Heart left ventricle (tissue), 16 donors: ENCODE data around the gene PER2. TPM values are rescaled to one million over a fixed set of nuclear protein-coding genes. Genes with fewer than 3 reads are reported as not detected.

Experiments used
- ATAC-seq, 4 donors: fragments of 200-7000 bp; cut with Tn5 transposase; one replicate each; pipeline ENCODE4 v1.9.1; 2020 to 2022; ENCODE audit warnings: moderate library complexity in 4 of 4, mild to moderate bottlenecking in 3 of 4, moderate number of reproducible peaks in 1 of 4
- DNase-seq, 5 donors: peaks; one replicate each; pipeline ENCODE4 v3.0.0-alpha.2; 2020
- H3K27ac ChIP-seq, 12 donors: fragments of 200-600 bp; sonication (generic) in 4 of 12; one replicate each; pipeline versions ENCODE4 v1.5.0 to v1.8.0; 2016 to 2022; ENCODE audit warnings: mild to moderate bottlenecking in 2 of 12
- H3K27me3 ChIP-seq, 9 donors: fragments of 200-600 bp; sonication (generic) in 2 of 9; one replicate each; pipeline versions ENCODE4 v1.5.1 to v1.8.0; 2016 to 2022; ENCODE audit warnings: mild to moderate bottlenecking in 3 of 9
- H3K36me3 ChIP-seq, 9 donors: fragments of 200-600 bp; sonication (generic) in 2 of 9; one replicate each; pipeline versions ENCODE4 v1.5.0 to v1.8.0; 2018 to 2022; ENCODE audit warnings: mild to moderate bottlenecking in 2 of 9
- H3K4me1 ChIP-seq, 12 donors: fragments of 200-600 bp; sonication (generic) in 4 of 12; one replicate each; pipeline versions ENCODE4 v1.5.0 to v1.8.0; 2016 to 2022; ENCODE audit warnings: mild to moderate bottlenecking in 3 of 12
- H3K4me3 ChIP-seq, 12 donors: fragments of 200-600 bp; sonication (generic) in 4 of 12; one replicate each; pipeline versions ENCODE4 v1.5.0 to v1.8.0; 2017 to 2022; ENCODE audit warnings: mild to moderate bottlenecking in 9 of 12, moderate library complexity in 4 of 12
- H3K9me3 ChIP-seq, 12 donors: fragments of 200-600 bp; sonication (generic) in 4 of 12; one replicate each; pipeline versions ENCODE4 v1.5.0 to v1.8.0; 2016 to 2022; ENCODE audit warnings: mild to moderate bottlenecking in 1 of 12
- POLR2A ChIP-seq, 2 donors: fragments of 450-650 bp; IDR thresholded peaks; one replicate each; pipeline ENCODE4 v1.6.1; 2017; ENCODE audit warnings: antibody characterized with exemption in 2 of 2, mild to moderate bottlenecking in 2 of 2, moderate library complexity in 2 of 2
- WGBS, 4 donors: extraction: QIAGEN DNeasy Blood & Tissue Kit in 2 of 4; methylation state at CpG; one replicate each; pipeline versions ENCODE4 v1.1.5 to v1.1.7; 2013 to 2018; 5-methylcytosine and 5-hydroxymethylcytosine counted together
- intact Hi-C, 10 donors: fragments of 100-400 bp; cut with DNase I; formaldehyde crosslinking; loops; one replicate each; pipeline versions ENCODE4 v1.11.1 to v1.14.2; 2022
- polyA plus RNA-seq, 2 donors: library from polyadenylated mRNA; stranded (reverse); fragments of 200-250 nt; gene quantifications; one replicate each; pipeline ENCODE4 v1.2.3, GENCODE V29; 2013
- total RNA-seq, 9 donors: library from RNA; depleted of rRNA in 2 of 9; stranded (reverse); fragments of >200 nt in 2 of 9; fragmentation: NEBNext Ultra II Directional in 3 of 9; extraction: Animal tissue kit (Norgen Biotek cat#: 25700) in 3 of 9; gene quantifications; one replicate each; pipeline versions ENCODE4 v1.1.0 to v1.2.4, GENCODE V29; 2016 to 2023
- TF ChIP-seq, protein P1 (sequence below), 12 donors: fragments of 200-600 bp; sonication (generic) in 4 of 12; IDR thresholded peaks; one replicate each; pipeline versions ENCODE4 v1.5.0 to v1.8.0; 2018 to 2022; ENCODE audit warnings: antibody characterized with exemption in 12 of 12, mild to moderate bottlenecking in 5 of 12
- donor health status: ischemic (EF 13 %, LVEDD 7.1; RV severe dilation, severe dysfunction).
- donor health status: healthy with polysubstance abuse.
- donor health status: DM: no; HTN: yes; CAD: no.
- donor health status: DM: no; HTN: no; CAD: no.
- donor health status: ischemic (EF 25% LVEDD 6.9; RV normal size, moderate dysfunction).
- donor health status: ischemic (EF 25% LVEDD 5.7; RV mildly dilated, moderate dysfunction).
- donor health status: healthy.
- donor health status: DM: yes; HTN: yes; CAD: no.
- donor health status: ischemic (EF 35%, LVEDD 5.7; RV mildly dilated, moderate dysfunction).
- donor health status: nonischemic (EF 11% LVEDD 7.7; RV severe dilation, severe dysfunction).
- donor health status: DM: yes; HTN: yes; CAD: no.
- donor health status: PGD.
- donor health status: ischemic (EF 29% LVEDD 5.4; RV normal size, mild dysfunction).
- donor health status: nonischemic (EF 23%, LVEDD 6.1; RV moderate dilation, normal function).

Gene PER2
- total and polyA plus RNA-seq, 11 donors: 1.6 to 17.1 (median 4.2) TPM

GRCh38 chr2:238263204-238264071 is 25.0 kb downstream of the PER2 start:
- ATAC-seq (peak; percentile 64 to 92 (median 84)), DNase-seq (peak; percentile 87 to 94 (median 92))
- Histone ChIP-seq H3K36me3 (peaks cover 0 to 91% (median 49%) of the 10 kb centered on the region in 9 donors), H3K4me3 (no peak overlapping the region), H3K9me3 (no peaks in the 10 kb centered on the region), H3K27me3 (no peaks in the 10 kb centered on the region), H3K4me1 (peaks cover 0 to 38% (median 24%) of the 10 kb centered on the region in 12 donors), H3K27ac (peak overlapping the region in 11 of 12 donors; percentile 22 to 73 (median 51))
- WGBS, 4 donors: 15 to 24% (median 17%) methylated on average over 13 of the region's 13 CpGs
- intact Hi-C loops: loop anchor here in 9 of 10 donors (1.0 to 10.0 kb wide), 9 partner anchors 99 to 409 kb away; partner anchors contain the start of genes RAMP1 (in 8 of the 9) and ERFE (in 1 of the 9)
- TF ChIP-seq, protein P1, sequence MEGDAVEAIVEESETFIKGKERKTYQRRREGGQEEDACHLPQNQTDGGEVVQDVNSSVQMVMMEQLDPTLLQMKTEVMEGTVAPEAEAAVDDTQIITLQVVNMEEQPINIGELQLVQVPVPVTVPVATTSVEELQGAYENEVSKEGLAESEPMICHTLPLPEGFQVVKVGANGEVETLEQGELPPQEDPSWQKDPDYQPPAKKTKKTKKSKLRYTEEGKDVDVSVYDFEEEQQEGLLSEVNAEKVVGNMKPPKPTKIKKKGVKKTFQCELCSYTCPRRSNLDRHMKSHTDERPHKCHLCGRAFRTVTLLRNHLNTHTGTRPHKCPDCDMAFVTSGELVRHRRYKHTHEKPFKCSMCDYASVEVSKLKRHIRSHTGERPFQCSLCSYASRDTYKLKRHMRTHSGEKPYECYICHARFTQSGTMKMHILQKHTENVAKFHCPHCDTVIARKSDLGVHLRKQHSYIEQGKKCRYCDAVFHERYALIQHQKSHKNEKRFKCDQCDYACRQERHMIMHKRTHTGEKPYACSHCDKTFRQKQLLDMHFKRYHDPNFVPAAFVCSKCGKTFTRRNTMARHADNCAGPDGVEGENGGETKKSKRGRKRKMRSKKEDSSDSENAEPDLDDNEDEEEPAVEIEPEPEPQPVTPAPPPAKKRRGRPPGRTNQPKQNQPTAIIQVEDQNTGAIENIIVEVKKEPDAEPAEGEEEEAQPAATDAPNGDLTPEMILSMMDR (IDR thresholded peaks at IDR 0.05): peak; percentile 74 to 88 (median 81)
- TF ChIP-seq POLR2A (IDR thresholded peaks at IDR 0.05): no peak

DNA sequence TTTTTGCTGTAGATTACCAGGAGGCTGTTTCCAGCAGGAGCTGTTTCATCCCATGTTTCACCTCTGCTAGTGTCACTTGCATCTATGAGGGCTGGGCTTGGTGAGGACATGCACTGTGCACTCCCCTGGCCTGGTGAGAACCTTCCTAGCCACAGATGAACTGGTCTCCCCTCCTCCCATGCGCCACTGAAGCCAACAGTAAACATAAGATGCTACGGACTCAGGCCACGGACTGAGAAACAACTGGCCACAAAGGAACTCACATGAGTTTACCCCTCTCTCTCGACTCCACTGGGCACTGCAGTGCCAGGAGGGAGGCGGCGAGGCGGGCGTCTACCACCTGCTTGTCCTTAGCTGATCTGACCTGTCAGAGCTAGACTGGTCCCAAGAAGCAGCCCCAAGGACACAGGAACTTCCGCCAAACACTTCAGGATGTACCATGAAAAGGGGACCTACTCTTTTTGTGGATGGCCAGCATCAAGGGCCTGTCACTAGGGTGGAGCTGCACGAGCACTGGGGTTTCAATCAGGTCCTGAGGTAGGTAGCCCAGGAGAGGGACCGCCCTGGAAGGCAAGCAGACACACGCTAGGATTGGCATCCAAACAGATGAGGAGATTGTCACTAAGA is 25.8 kb downstream of the PER2 start:
- WGBS, 4 donors: 92 to 96% (median 94%) methylated on average over 11 to 12 of the region's 12 CpGs
- Histone ChIP-seq H3K9me3 (no peaks in the 10 kb centered on the region), H3K27me3 (no peaks in the 10 kb centered on the region), H3K4me3 (no peak overlapping the region), H3K27ac (peak overlapping the region in 6 of 12 donors; percentile 23 to 61 (median 49)), H3K4me1 (peaks cover 0 to 38% (median 24%) of the 10 kb centered on the region in 12 donors), H3K36me3 (peaks cover 0 to 91% (median 49%) of the 10 kb centered on the region in 9 donors)
- ATAC-seq (no peak), DNase-seq (peak in 2 of 5 donors; percentile 6 to 42)
- intact Hi-C loops: loop anchor here in 9 of 10 donors (1.0 to 10.0 kb wide), 9 partner anchors 98 to 408 kb away; partner anchors contain the start of genes RAMP1 (in 8 of the 9) and ERFE (in 1 of the 9)
- TF ChIP-seq, protein P1 (IDR thresholded peaks at IDR 0.05): no peak
- no peak for TF ChIP-seq POLR2A (IDR thresholded peaks at IDR 0.05)

DNA sequence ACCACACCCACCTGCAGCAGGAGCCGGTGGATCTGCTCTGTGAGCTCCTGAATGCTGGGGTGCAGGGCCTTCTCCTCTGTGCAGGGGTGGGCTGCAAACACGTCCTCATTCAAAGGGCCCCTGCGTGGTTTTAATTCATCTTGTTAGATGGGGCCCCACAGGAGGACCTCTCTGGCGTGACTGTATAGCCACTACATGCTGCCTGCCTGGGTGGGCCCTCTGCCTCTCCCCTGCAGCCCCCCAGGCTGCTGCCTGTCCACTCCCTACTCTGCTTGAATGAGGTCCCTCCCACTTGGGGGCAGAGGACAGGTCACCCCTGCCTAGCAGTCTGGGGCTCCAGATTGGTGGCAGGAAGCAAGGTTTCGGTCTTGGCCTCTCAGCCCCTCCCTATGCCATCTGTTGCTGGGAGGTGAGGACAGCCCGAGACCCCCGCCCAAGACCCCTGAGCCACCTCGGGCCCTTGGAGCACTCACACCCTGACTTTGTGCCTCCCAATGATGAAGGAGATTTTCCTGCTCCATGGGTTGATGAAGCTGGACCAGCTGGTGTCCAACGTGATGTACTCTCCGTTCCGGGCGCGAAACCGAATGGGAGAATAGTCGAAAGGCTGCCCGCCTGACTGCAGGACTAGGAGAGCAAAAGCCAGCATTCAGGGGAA is 26.6 kb downstream of the PER2 start:
- intact Hi-C loops: loop anchor here in 8 of 10 donors (2.0 to 10.0 kb wide), 8 partner anchors 97 to 407 kb away; partner anchors contain the start of genes RAMP1 (in 8 of the 8) and ERFE (in 1 of the 8)
- H3K4me3 ChIP-seq: no peak overlapping the region
- peaks cover 0 to 38% (median 24%) of the 10 kb centered on the region in 12 donors for H3K4me1 ChIP-seq
- no peaks in the 10 kb centered on the region for H3K27me3 ChIP-seq
- 95 to 96% (median 96%) methylated on average over 10 to 16 of the region's 16 CpGs for WGBS, 4 donors
- H3K27ac ChIP-seq: no peak overlapping the region
- ATAC-seq (no peak), DNase-seq (peak in 2 of 5 donors; percentile 15 to 50)
- TF ChIP-seq POLR2A (IDR thresholded peaks at IDR 0.05): no peak
- TF ChIP-seq, protein P1 (IDR thresholded peaks at IDR 0.05): no peak
- no peaks in the 10 kb centered on the region for H3K9me3 ChIP-seq
- H3K36me3 ChIP-seq: peaks cover 0 to 91% (median 49%) of the 10 kb centered on the region in 9 donors
